Suprapubic skin (tissue), 3 donors: ENCODE measurements around the gene IER2.

Source experiments
- POLR2A ChIP-seq, 2 donors: fragments of 450-650 bp; IDR thresholded peaks; one replicate each; pipeline ENCODE4 v1.6.1; 2017; ENCODE audit warnings: antibody characterized with exemption in 2 of 2, mild to moderate bottlenecking in 2 of 2, moderate library complexity in 2 of 2
- TF ChIP-seq, protein P1 (sequence below), 2 donors: fragments of 200-600 bp in 1 of 2; fragments of 450-650 bp in 1 of 2; sonication (generic) in 1 of 2; IDR thresholded peaks; one replicate each; pipeline ENCODE4 v1.5.1; 2016 to 2019; ENCODE audit warnings: antibody characterized with exemption in 2 of 2, mild to moderate bottlenecking in 1 of 2, moderate library complexity in 1 of 2

DNA sequence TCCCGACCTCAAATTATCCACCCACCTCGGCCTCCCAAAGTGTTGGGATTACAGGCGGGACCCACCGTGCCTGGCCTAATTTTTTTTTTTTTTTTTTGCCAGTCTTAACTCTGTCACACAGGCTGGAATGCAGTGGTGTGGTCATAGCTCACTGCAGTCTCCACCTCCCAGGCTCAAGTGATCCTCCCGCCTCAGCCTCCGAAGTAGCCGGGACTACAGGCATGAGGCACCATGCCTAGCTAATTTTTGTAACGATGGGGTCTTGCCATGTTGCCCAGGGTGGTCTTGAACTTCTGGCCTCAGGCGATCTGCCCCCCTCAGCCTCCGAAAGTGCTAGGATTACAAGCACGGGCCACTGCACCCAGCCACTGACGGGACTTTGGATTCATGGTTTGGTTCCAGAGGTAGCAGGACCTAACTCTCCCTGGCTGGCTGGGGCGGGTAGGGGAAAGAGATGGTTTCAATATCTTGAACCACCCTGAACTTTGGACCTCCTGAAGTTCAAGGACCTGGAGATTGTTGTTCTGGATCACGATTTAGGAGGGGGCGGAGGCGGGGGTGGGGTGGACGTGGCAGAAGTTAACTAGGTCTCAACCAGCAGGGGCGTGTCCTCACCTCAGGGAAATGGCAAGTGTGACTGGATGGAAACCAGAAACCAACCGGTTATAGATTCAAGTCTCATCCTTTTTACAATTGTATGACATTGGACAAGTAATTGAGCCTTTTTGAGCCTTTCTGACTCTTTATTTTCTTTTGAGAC is 40.8 kb downstream of the IER2 start:
- TF ChIP-seq, protein P1, sequence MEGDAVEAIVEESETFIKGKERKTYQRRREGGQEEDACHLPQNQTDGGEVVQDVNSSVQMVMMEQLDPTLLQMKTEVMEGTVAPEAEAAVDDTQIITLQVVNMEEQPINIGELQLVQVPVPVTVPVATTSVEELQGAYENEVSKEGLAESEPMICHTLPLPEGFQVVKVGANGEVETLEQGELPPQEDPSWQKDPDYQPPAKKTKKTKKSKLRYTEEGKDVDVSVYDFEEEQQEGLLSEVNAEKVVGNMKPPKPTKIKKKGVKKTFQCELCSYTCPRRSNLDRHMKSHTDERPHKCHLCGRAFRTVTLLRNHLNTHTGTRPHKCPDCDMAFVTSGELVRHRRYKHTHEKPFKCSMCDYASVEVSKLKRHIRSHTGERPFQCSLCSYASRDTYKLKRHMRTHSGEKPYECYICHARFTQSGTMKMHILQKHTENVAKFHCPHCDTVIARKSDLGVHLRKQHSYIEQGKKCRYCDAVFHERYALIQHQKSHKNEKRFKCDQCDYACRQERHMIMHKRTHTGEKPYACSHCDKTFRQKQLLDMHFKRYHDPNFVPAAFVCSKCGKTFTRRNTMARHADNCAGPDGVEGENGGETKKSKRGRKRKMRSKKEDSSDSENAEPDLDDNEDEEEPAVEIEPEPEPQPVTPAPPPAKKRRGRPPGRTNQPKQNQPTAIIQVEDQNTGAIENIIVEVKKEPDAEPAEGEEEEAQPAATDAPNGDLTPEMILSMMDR (IDR thresholded peaks at IDR 0.05), result no peak
- TF ChIP-seq POLR2A (IDR thresholded peaks at IDR 0.05), result no peak
